Cardiac muscle cell (in vitro differentiated cells and primary cell): Measurements from ENCODE around the gene GABRG3. TPM values are rescaled to one million over a fixed set of nuclear protein-coding genes. Genes with fewer than 3 reads are reported as not detected.

Experiments
- DNase-seq, 2 donors: peaks; one replicate each; pipeline versions ENCODE4 v3.0.0 to v3.0.0-alpha.2; 2010 to 2017; ENCODE audit warnings: low read depth in 1 of 2, low spot score in 1 of 2
- H3K27ac ChIP-seq: fragments of 200-600 bp; sonication (generic); 2 replicates; pipeline ENCODE4 v1.5.1; 2016
- H3K27me3 ChIP-seq: fragments of 200-600 bp; sonication (generic); 2 replicates; pipeline ENCODE4 v1.6.0; 2016; ENCODE audit warnings: control low read depth
- H3K36me3 ChIP-seq: fragments of 200-600 bp; sonication (generic); 2 replicates; pipeline ENCODE4 v1.5.1; 2016; ENCODE audit warnings: control low read depth
- H3K4me1 ChIP-seq: fragments of 200-600 bp; sonication (generic); 2 replicates; pipeline ENCODE4 v1.8.1; 2017; ENCODE audit warnings: low read depth, mild to moderate bottlenecking, mixed run types
- H3K4me3 ChIP-seq: fragments of 200-600 bp; sonication (generic); 2 replicates; pipeline ENCODE4 v1.5.1; 2016; ENCODE audit warnings: mild to moderate bottlenecking
- H3K9me3 ChIP-seq: fragments of 200-600 bp; sonication (generic); 2 replicates; pipeline ENCODE4 v1.5.1; 2017; ENCODE audit warnings: low read depth, mild to moderate bottlenecking, control low read depth
- polyA plus RNA-seq: library from polyadenylated mRNA; unstranded; fragments of >200 nt; fragmentation: Nextera tagmentation; extraction: Ambion mirVana; gene quantifications from 2 replicates; pipeline ENCODE4 v1.2.1, GENCODE V29; 2016
- total RNA-seq: library from RNA; depleted of rRNA; stranded (reverse); fragments of >200 nt; gene quantifications from 2 replicates; pipeline ENCODE4 v1.2.3, GENCODE V29; 2016
- TF ChIP-seq, protein P1 (sequence below): IDR thresholded peaks from 2 replicates; pipeline ENCODE4 v1.5.1; 2012; ENCODE audit warnings: low read depth, mild to moderate bottlenecking, low read length

The GABRG3 gene
- total and polyA plus RNA-seq, 2 experiments from 2014 or later = not detected

DNA sequence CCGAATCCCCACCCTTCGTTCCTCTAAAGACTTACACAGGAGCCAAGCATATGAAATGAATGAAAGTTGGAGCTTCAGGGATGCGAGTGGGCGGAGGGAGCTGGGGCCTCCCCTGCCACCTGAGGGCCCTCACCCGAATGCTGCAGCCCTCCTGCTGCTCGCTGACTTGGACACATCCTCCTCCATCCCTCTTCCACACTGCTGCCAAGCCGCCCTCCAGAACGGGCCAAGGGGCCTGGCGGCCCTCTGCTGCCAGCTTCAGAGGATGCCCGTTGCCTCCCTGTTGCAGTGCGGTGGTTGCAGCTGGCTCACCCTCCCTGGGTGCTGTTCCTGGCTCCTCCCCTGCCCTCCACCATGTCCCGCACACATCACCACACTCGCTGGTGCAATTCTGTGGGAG is 71.2 kb downstream of the GABRG3 start:
- no peaks in the 10 kb centered on the region for H3K27me3 ChIP-seq
- no peaks in the 10 kb centered on the region for H3K36me3 ChIP-seq
- no peak for DNase-seq
- TF ChIP-seq, protein P1, sequence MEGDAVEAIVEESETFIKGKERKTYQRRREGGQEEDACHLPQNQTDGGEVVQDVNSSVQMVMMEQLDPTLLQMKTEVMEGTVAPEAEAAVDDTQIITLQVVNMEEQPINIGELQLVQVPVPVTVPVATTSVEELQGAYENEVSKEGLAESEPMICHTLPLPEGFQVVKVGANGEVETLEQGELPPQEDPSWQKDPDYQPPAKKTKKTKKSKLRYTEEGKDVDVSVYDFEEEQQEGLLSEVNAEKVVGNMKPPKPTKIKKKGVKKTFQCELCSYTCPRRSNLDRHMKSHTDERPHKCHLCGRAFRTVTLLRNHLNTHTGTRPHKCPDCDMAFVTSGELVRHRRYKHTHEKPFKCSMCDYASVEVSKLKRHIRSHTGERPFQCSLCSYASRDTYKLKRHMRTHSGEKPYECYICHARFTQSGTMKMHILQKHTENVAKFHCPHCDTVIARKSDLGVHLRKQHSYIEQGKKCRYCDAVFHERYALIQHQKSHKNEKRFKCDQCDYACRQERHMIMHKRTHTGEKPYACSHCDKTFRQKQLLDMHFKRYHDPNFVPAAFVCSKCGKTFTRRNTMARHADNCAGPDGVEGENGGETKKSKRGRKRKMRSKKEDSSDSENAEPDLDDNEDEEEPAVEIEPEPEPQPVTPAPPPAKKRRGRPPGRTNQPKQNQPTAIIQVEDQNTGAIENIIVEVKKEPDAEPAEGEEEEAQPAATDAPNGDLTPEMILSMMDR = no peak
- no peak overlapping the region for H3K4me3 ChIP-seq
- H3K9me3 ChIP-seq = no peaks in the 10 kb centered on the region
- no peaks in the 10 kb centered on the region for H3K4me1 ChIP-seq
- H3K27ac ChIP-seq = no peak overlapping the region

DNA sequence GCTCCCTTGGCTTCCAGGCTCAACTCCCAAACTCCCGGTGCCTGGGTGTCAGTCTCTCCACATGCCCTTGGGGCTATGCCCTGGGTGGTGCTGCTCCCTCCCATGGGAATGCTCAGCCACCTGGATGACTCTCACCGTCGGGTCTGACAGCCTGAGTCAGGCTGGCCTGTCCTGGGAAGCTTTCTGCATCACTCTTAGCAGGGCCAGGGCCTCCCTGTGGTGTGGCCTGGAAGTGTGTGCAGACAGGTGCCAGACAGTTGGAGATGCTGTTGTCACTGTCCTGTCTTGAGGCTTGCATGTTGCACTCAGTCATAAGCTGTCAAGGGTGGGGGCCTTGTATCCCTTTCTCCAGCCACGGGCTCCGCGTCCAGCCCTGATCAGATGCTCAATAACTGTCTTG is 71.7 kb downstream of the GABRG3 start:
- H3K4me3 ChIP-seq = no peak overlapping the region
- TF ChIP-seq, protein P1 = no peak
- H3K27ac ChIP-seq = no peak overlapping the region
- no peaks in the 10 kb centered on the region for H3K9me3 ChIP-seq
- no peak for DNase-seq
- H3K27me3 ChIP-seq = no peaks in the 10 kb centered on the region
- H3K4me1 ChIP-seq = no peaks in the 10 kb centered on the region
- H3K36me3 ChIP-seq = no peaks in the 10 kb centered on the region

DNA sequence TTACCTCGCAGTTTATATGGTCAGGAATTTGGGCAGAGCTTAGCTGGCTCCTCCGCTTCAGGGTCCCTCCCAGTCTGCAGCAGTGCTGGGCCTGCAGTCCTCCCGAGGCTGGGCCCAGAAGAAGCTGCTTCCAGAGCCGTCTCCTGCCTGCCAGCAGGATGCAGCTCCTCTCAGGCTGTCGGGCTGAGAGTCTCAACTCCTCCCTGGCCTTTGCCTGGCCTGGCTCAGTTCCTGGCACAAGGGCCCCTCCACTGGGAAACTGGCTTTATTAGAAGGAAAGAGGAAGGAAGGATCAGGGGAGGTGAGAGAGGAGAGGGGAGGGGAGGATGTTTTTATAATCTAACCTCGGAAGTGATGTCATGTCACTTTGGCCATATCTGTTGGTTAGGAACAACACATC is 72.8 kb downstream of the GABRG3 start:
- Histone ChIP-seq H3K27ac (no peak overlapping the region), H3K36me3 (no peaks in the 10 kb centered on the region), H3K9me3 (no peaks in the 10 kb centered on the region), H3K4me3 (no peak overlapping the region), H3K27me3 (no peaks in the 10 kb centered on the region), H3K4me1 (no peaks in the 10 kb centered on the region)
- DNase-seq = no peak
- TF ChIP-seq, protein P1 = no peak

DNA sequence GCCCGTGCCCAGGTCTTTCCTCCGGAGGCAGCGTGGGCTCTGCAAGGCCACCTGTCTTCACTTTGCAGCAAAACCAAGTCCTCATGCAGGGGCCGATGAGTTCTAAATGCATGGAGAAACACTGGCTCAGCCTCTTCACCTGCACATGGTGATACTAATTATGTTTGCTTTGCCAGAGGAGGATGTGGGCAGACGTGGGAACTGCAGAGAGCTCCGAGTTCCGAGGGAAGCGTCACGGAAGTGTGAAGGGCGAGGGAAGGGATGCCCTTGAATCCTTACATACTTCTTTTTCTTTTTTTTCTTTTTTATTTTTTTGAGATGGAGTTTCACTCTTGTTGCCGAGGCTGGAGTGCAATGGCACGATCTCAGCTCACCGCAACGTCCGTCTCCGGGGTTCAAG is 74.8 kb downstream of the GABRG3 start:
- Histone ChIP-seq H3K4me3 (no peak overlapping the region), H3K27me3 (no peaks in the 10 kb centered on the region), H3K9me3 (no peaks in the 10 kb centered on the region), H3K36me3 (no peaks in the 10 kb centered on the region), H3K27ac (no peak overlapping the region), H3K4me1 (no peaks in the 10 kb centered on the region)
- TF ChIP-seq, protein P1 = no peak
- no peak for DNase-seq

DNA sequence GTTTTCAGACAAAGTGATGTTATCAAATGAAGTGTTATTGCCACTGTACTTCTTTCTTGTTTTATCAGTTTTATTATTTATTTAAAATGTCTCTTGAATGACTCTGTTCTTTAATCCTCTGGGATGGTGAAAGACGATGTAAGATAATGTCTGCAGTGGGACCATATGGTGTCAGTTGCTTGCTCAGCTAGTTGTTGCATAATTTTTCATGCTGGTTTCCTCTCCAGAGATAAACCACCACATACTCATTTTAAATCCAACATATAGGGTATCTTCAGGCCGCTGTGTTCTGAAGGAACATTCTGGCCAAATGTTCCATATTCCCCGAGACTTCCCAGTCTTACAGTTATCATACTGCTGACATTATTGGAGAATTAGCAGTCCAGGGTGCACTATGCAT is 75.9 kb downstream of the GABRG3 start:
- Histone ChIP-seq H3K27ac (no peak overlapping the region), H3K4me3 (no peak overlapping the region), H3K36me3 (no peaks in the 10 kb centered on the region), H3K27me3 (no peaks in the 10 kb centered on the region), H3K9me3 (no peaks in the 10 kb centered on the region), H3K4me1 (no peaks in the 10 kb centered on the region)
- peak in 1 of 2 donors; percentile 29 for DNase-seq
- TF ChIP-seq, protein P1 = no peak

DNA sequence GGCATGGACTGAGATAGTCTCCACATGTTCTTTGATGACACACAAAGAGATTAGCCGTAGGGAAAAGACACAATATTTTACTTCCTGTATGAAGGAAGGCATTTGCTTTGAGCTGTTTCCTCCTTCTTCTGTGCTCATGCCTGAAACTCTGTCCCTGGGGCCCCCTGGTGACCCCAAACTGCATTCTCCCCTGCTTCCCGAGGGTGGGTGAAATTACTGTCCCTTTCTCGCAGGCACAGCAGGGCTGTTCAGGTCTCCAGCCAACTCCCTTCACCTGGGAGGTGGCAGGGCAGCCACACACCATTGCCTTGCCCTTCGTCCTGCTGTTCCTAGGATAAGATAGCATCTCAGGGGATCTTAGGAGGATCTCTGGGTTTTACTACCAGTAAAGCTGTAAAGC is 79.2 kb downstream of the GABRG3 start:
- Histone ChIP-seq H3K4me1 (no peaks in the 10 kb centered on the region), H3K36me3 (no peaks in the 10 kb centered on the region), H3K27ac (no peak overlapping the region), H3K9me3 (no peaks in the 10 kb centered on the region), H3K27me3 (no peaks in the 10 kb centered on the region), H3K4me3 (no peak overlapping the region)
- TF ChIP-seq, protein P1 = no peak
- no peak for DNase-seq
